Measurements from ENCODE around the gene GLI2.

DNA sequence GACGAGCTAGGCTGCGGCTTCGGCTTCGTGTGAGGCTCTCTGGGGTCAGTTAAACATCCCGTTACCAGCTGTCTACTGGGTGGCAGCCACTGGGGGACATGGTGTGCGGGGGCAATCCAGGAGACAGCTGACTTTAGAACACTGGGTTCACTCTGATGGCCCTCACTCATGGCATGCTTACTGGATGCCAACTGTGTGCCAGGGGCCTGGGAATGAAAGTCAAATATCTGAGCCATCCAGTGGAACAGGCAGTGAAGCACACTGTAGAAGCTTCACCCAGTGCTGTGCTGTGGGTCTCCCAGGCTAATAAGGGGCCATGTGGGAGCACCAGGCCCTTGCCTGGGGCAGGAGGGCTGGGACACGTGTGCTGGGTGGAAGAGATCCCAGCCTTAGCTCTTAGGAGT is 48.3 kb downstream of the GLI2 start:
- TF ChIP-seq SIN3A (IDR thresholded peaks at IDR 0.05; ENCODE audit: borderline replicate concordance, insufficient read depth, low read depth, low read length), result no peak
- TF ChIP-seq, protein P1, sequence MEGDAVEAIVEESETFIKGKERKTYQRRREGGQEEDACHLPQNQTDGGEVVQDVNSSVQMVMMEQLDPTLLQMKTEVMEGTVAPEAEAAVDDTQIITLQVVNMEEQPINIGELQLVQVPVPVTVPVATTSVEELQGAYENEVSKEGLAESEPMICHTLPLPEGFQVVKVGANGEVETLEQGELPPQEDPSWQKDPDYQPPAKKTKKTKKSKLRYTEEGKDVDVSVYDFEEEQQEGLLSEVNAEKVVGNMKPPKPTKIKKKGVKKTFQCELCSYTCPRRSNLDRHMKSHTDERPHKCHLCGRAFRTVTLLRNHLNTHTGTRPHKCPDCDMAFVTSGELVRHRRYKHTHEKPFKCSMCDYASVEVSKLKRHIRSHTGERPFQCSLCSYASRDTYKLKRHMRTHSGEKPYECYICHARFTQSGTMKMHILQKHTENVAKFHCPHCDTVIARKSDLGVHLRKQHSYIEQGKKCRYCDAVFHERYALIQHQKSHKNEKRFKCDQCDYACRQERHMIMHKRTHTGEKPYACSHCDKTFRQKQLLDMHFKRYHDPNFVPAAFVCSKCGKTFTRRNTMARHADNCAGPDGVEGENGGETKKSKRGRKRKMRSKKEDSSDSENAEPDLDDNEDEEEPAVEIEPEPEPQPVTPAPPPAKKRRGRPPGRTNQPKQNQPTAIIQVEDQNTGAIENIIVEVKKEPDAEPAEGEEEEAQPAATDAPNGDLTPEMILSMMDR (IDR thresholded peaks at IDR 0.05), result no peak
- no peak for TF ChIP-seq TCF7L2 (IDR thresholded peaks at IDR 0.05; ENCODE audit: low read depth, low read length)
- TF ChIP-seq, protein P2, sequence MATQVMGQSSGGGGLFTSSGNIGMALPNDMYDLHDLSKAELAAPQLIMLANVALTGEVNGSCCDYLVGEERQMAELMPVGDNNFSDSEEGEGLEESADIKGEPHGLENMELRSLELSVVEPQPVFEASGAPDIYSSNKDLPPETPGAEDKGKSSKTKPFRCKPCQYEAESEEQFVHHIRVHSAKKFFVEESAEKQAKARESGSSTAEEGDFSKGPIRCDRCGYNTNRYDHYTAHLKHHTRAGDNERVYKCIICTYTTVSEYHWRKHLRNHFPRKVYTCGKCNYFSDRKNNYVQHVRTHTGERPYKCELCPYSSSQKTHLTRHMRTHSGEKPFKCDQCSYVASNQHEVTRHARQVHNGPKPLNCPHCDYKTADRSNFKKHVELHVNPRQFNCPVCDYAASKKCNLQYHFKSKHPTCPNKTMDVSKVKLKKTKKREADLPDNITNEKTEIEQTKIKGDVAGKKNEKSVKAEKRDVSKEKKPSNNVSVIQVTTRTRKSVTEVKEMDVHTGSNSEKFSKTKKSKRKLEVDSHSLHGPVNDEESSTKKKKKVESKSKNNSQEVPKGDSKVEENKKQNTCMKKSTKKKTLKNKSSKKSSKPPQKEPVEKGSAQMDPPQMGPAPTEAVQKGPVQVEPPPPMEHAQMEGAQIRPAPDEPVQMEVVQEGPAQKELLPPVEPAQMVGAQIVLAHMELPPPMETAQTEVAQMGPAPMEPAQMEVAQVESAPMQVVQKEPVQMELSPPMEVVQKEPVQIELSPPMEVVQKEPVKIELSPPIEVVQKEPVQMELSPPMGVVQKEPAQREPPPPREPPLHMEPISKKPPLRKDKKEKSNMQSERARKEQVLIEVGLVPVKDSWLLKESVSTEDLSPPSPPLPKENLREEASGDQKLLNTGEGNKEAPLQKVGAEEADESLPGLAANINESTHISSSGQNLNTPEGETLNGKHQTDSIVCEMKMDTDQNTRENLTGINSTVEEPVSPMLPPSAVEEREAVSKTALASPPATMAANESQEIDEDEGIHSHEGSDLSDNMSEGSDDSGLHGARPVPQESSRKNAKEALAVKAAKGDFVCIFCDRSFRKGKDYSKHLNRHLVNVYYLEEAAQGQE (IDR thresholded peaks at IDR 0.05; ENCODE audit: insufficient read depth in 1 of 2, low read depth in 2 of 2, low read length in 1 of 2), result no peak
